Endodermal cell (in vitro differentiated cells): ENCODE measurements around the gene TTC7B. TPM values are rescaled to one million over a fixed set of nuclear protein-coding genes. Genes with fewer than 3 reads are reported as not detected.

Experiments used
- DNase-seq: peaks from one replicate; pipeline ENCODE4 v3.0.0-alpha.2; 2017
- H3K27ac ChIP-seq: 2 replicates; pipeline ENCODE4 v1.5.1; 2013; ENCODE audit warnings: mild to moderate bottlenecking, low read depth, low read length, moderate library complexity
- H3K27me3 ChIP-seq: 2 replicates; pipeline ENCODE4 v1.6.1; 2013; ENCODE audit warnings: mild to moderate bottlenecking, low read length, moderate library complexity; ENCODE audit not compliant: insufficient read depth, control insufficient read depth, poor library complexity, severe bottlenecking
- H3K36me3 ChIP-seq: 2 replicates; pipeline ENCODE4 v1.7.0; 2013; ENCODE audit warnings: mild to moderate bottlenecking, low read length, moderate library complexity; ENCODE audit not compliant: control insufficient read depth, insufficient read depth
- H3K4me1 ChIP-seq: one replicate; pipeline ENCODE4 v1.7.0; 2013; ENCODE audit warnings: low read length; ENCODE audit not compliant: control insufficient read depth, insufficient read depth
- H3K4me3 ChIP-seq: 2 replicates; pipeline ENCODE4 v1.5.1; 2013; ENCODE audit warnings: mild to moderate bottlenecking, low read length, moderate library complexity
- H3K9ac ChIP-seq: 2 replicates; pipeline ENCODE4 v1.6.1; 2013; ENCODE audit warnings: mild to moderate bottlenecking, low read length, moderate library complexity; ENCODE audit not compliant: poor library complexity, severe bottlenecking; ENCODE audit errors: extremely low read depth
- H3K9me3 ChIP-seq: 2 replicates; pipeline ENCODE4 v1.6.1; 2013; ENCODE audit warnings: mild to moderate bottlenecking, low read length, moderate library complexity; ENCODE audit not compliant: control insufficient read depth
- H3K27ac Mint-ChIP-seq: 2 replicates; pipeline ENCODE4 v1.8.0; 2020; ENCODE audit warnings: mixed read lengths
- H3K27me3 Mint-ChIP-seq: 2 replicates; pipeline ENCODE4 v1.8.0; 2021; ENCODE audit warnings: mild to moderate bottlenecking, mixed read lengths; ENCODE audit not compliant: insufficient read depth
- H3K36me3 Mint-ChIP-seq: 2 replicates; pipeline ENCODE4 v1.8.0; 2020; ENCODE audit warnings: low read depth, mixed read lengths
- H3K4me1 Mint-ChIP-seq: 2 replicates; pipeline ENCODE4 v1.8.0; 2020; ENCODE audit warnings: mixed read lengths
- H3K4me3 Mint-ChIP-seq: 2 replicates; pipeline ENCODE4 v1.8.0; 2020; ENCODE audit warnings: mild to moderate bottlenecking, moderate library complexity, mixed read lengths
- H3K9me3 Mint-ChIP-seq: 2 replicates; pipeline ENCODE4 v1.8.0; 2020; ENCODE audit warnings: mild to moderate bottlenecking, mixed read lengths
- CTCF ChIP-seq: fragments of 200-600 bp; sonication (generic); conservative IDR thresholded peaks from 2 replicates; pipeline ENCODE4 v1.5.0; 2021; ENCODE audit warnings: antibody characterized with exemption, mild to moderate bottlenecking
- WGBS, 2 experiments: methylation state at CpG; one replicate each; pipeline versions ENCODE4 v1.1.5 to v1.1.7; 2013; ENCODE audit warnings: missing lambda C conversion rate in 2 of 2, mixed read lengths in 1 of 2; ENCODE audit not compliant: insufficient coverage in 1 of 2, insufficient read length in 1 of 2; 5-methylcytosine and 5-hydroxymethylcytosine counted together
- total RNA-seq, 2 donors: library from RNA; stranded (reverse); fragmentation: NEBNext Ultra II Directional in 1 of 2; extraction: Animal tissue kit (Norgen Biotek cat#: 25700) in 1 of 2; gene quantifications; 2 replicates in 1 of 2; 3 replicates in 1 of 2; pipeline ENCODE4 v1.2.1, GENCODE V29; 2021

TTC7B gene
- total RNA-seq, 2 donors from 2014 or later, result 51.3 to 62.6 TPM

GRCh38 chr14:90695997-90696660 is 120.1 kb downstream of the TTC7B start:
- H3K9me3 Mint-ChIP-seq, result no peaks in the 10 kb centered on the region
- H3K36me3 Mint-ChIP-seq, result peaks cover 3% of the 10 kb centered on the region
- Histone ChIP-seq H3K27me3 (no peaks in the 10 kb centered on the region), H3K9ac (no peak overlapping the region), H3K9me3 (no peaks in the 10 kb centered on the region), H3K27ac (no peak overlapping the region), H3K4me1 (no peaks in the 10 kb centered on the region), H3K36me3 (no peaks in the 10 kb centered on the region), H3K4me3 (no peak overlapping the region)
- no peaks in the 10 kb centered on the region for H3K4me1 Mint-ChIP-seq
- 92 to 96% methylated on average over 4 to 11 of the region's 12 CpGs for WGBS, 2 experiments
- no peak for DNase-seq
- no peak for TF ChIP-seq CTCF
- no peak overlapping the region for H3K27ac Mint-ChIP-seq
- H3K27me3 Mint-ChIP-seq, result no peaks in the 10 kb centered on the region
- H3K4me3 Mint-ChIP-seq, result no peak overlapping the region

- H3K4me3 Mint-ChIP-seq, result no peak overlapping the region
- H3K9me3 ChIP-seq, result no peaks in the 10 kb centered on the region
- no peaks in the 10 kb centered on the region for H3K27me3 Mint-ChIP-seq
- no peak overlapping the region for H3K27ac Mint-ChIP-seq
- H3K4me3 ChIP-seq, result no peak overlapping the region
- H3K36me3 Mint-ChIP-seq, result peaks cover 11% of the 10 kb centered on the region
- H3K27ac ChIP-seq, result no peak overlapping the region
- DNase-seq, result no peak
- no peaks in the 10 kb centered on the region for H3K9me3 Mint-ChIP-seq
- H3K9ac ChIP-seq, result no peak overlapping the region
- H3K4me1 ChIP-seq, result no peaks in the 10 kb centered on the region
- H3K27me3 ChIP-seq, result no peaks in the 10 kb centered on the region
- 84% methylated on average over 3 of the region's 3 CpGs; no CpG with 5 or more reads in 1 of the 2 experiments for WGBS, 2 experiments
- H3K36me3 ChIP-seq, result peaks cover 3% of the 10 kb centered on the region
- no peak for TF ChIP-seq CTCF
- H3K4me1 Mint-ChIP-seq, result no peaks in the 10 kb centered on the region
These were observed 122.8 kb downstream of the TTC7B start for GRCh38 chr14:90693413-90693812.

- DNase-seq, result no peak
- H3K9me3 ChIP-seq, result no peaks in the 10 kb centered on the region
- H3K27me3 ChIP-seq, result no peaks in the 10 kb centered on the region
- Mint-ChIP-seq H3K27ac (no peak overlapping the region), H3K36me3 (peaks cover 14% of the 10 kb centered on the region), H3K9me3 (no peaks in the 10 kb centered on the region), H3K4me1 (no peaks in the 10 kb centered on the region), H3K4me3 (no peak overlapping the region), H3K27me3 (no peaks in the 10 kb centered on the region)
- no peaks in the 10 kb centered on the region for H3K4me1 ChIP-seq
- H3K9ac ChIP-seq, result no peak overlapping the region
- no peak overlapping the region for H3K4me3 ChIP-seq
- no peak overlapping the region for H3K27ac ChIP-seq
- 89% methylated on average over 1 of the region's 1 CpG; no CpG with 5 or more reads in 1 of the 2 experiments for WGBS, 2 experiments
- H3K36me3 ChIP-seq, result peaks cover 3% of the 10 kb centered on the region
- no peak for TF ChIP-seq CTCF
These were observed 123.4 kb downstream of the TTC7B start for GRCh38 chr14:90692826-90693225.
